ENCODE data around the gene MRAS. TPM values are rescaled to one million over a fixed set of nuclear protein-coding genes. Genes with fewer than 3 reads are reported as not detected.
A peak's percentile ranks its signal among the peaks of the same experiment; 100 is the strongest.

Gene MRAS
- total and polyA plus RNA-seq, 2 of the 13 experiments (the other 11 are each of a cell fraction or from before 2014, with no cell fraction given) = 8.8 to 36.2 TPM

DNA sequence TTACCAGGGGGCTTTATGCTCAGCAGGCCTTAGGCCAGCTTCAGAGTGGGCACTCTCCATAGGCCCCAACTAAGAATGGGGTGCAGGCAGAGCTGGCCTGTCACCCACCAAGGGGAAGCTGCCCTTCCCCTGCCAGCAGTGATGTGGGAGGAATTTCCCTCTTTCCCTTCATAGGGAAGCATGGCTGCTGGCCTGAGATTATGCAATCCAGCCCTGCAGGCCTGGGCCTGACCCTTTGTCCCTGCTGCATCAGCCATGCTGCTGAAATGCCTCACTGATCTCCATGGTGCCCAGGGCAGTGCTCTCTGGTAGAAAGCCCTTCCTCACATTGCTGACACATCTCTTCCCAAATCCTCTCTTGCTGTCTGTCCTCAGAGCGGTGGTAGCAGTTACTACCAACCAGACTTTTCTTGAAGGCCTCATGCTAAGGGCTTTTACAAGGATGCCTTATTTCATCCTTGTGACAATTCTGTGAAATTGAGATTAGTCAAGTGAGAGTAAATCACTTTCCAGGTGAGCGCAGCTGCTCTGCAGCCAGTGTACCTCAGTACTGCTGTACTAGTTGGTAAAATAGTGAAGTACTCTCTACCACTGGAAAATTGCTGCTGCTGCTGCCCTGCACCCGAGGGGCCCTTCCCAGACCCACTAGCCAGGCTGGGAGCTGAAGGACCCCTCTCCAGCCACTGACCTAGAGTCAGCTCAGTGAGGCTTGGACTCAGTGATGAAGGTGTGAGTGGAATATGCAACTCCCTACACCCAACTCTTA, 33.8 kb downstream of the MRAS start (continued):
- TF ChIP-seq, protein P1, sequence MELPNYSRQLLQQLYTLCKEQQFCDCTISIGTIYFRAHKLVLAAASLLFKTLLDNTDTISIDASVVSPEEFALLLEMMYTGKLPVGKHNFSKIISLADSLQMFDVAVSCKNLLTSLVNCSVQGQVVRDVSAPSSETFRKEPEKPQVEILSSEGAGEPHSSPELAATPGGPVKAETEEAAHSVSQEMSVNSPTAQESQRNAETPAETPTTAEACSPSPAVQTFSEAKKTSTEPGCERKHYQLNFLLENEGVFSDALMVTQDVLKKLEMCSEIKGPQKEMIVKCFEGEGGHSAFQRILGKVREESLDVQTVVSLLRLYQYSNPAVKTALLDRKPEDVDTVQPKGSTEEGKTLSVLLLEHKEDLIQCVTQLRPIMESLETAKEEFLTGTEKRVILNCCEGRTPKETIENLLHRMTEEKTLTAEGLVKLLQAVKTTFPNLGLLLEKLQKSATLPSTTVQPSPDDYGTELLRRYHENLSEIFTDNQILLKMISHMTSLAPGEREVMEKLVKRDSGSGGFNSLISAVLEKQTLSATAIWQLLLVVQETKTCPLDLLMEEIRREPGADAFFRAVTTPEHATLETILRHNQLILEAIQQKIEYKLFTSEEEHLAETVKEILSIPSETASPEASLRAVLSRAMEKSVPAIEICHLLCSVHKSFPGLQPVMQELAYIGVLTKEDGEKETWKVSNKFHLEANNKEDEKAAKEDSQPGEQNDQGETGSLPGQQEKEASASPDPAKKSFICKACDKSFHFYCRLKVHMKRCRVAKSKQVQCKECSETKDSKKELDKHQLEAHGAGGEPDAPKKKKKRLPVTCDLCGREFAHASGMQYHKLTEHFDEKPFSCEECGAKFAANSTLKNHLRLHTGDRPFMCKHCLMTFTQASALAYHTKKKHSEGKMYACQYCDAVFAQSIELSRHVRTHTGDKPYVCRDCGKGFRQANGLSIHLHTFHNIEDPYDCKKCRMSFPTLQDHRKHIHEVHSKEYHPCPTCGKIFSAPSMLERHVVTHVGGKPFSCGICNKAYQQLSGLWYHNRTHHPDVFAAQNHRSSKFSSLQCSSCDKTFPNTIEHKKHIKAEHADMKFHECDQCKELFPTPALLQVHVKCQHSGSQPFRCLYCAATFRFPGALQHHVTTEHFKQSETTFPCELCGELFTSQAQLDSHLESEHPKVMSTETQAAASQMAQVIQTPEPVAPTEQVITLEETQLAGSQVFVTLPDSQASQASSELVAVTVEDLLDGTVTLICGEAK (IDR thresholded peaks at IDR 0.05) = no peak
- TF ChIP-seq, protein P1 (CRISPR knock-in tag; IDR thresholded peaks at IDR 0.05) = no peak
- TF ChIP-seq ZNF225 (CRISPR knock-in tag; IDR thresholded peaks at IDR 0.05) (peak; percentile 67; the same call in 1 of the 2 replicates), ZNF296 (CRISPR knock-in tag; conservative IDR thresholded peaks at IDR 0.05) (no peak), ZMYM3 (CRISPR knock-in tag; IDR thresholded peaks at IDR 0.05) (peak; percentile 59), SALL2 (CRISPR knock-in tag; IDR thresholded peaks at IDR 0.05) (no peak), IKZF4 (CRISPR knock-in tag; IDR thresholded peaks at IDR 0.05; ENCODE audit: borderline replicate concordance, low read depth, not compliant biosample characterization) (no peak), MTF1 (CRISPR knock-in tag; IDR thresholded peaks at IDR 0.05) (no peak), ZMAT3 (CRISPR knock-in tag; conservative IDR thresholded peaks at IDR 0.05) (no peak), CENPT (CRISPR knock-in tag; IDR thresholded peaks at IDR 0.05; ENCODE audit: low read depth) (no peak), ZZZ3 (CRISPR knock-in tag; IDR thresholded peaks at IDR 0.05; ENCODE audit: borderline replicate concordance) (no peak), MXI1 (IDR thresholded peaks at IDR 0.05; ENCODE audit: borderline replicate concordance, low read depth, low read length) (no peak)
- TF ChIP-seq, protein P2, sequence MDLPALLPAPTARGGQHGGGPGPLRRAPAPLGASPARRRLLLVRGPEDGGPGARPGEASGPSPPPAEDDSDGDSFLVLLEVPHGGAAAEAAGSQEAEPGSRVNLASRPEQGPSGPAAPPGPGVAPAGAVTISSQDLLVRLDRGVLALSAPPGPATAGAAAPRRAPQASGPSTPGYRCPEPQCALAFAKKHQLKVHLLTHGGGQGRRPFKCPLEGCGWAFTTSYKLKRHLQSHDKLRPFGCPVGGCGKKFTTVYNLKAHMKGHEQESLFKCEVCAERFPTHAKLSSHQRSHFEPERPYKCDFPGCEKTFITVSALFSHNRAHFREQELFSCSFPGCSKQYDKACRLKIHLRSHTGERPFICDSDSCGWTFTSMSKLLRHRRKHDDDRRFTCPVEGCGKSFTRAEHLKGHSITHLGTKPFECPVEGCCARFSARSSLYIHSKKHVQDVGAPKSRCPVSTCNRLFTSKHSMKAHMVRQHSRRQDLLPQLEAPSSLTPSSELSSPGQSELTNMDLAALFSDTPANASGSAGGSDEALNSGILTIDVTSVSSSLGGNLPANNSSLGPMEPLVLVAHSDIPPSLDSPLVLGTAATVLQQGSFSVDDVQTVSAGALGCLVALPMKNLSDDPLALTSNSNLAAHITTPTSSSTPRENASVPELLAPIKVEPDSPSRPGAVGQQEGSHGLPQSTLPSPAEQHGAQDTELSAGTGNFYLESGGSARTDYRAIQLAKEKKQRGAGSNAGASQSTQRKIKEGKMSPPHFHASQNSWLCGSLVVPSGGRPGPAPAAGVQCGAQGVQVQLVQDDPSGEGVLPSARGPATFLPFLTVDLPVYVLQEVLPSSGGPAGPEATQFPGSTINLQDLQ (CRISPR knock-in tag; IDR thresholded peaks at IDR 0.05) = no peak
- TF ChIP-seq, protein P3, sequence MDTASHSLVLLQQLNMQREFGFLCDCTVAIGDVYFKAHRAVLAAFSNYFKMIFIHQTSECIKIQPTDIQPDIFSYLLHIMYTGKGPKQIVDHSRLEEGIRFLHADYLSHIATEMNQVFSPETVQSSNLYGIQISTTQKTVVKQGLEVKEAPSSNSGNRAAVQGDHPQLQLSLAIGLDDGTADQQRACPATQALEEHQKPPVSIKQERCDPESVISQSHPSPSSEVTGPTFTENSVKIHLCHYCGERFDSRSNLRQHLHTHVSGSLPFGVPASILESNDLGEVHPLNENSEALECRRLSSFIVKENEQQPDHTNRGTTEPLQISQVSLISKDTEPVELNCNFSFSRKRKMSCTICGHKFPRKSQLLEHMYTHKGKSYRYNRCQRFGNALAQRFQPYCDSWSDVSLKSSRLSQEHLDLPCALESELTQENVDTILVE (CRISPR knock-in tag; IDR thresholded peaks at IDR 0.05) = no peak
- TF ChIP-seq, protein P4, sequence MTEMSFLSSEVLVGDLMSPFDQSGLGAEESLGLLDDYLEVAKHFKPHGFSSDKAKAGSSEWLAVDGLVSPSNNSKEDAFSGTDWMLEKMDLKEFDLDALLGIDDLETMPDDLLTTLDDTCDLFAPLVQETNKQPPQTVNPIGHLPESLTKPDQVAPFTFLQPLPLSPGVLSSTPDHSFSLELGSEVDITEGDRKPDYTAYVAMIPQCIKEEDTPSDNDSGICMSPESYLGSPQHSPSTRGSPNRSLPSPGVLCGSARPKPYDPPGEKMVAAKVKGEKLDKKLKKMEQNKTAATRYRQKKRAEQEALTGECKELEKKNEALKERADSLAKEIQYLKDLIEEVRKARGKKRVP (CRISPR knock-in tag; IDR thresholded peaks at IDR 0.05) = 0 out of 4 replicates have a peak, but pooled peaks of 1 of the 2 experiments have one; percentile 17
